SU-DHL-6 (cell line): ENCODE measurements around the gene MICOS13.

Experiments
- H2AFZ ChIP-seq: fragments of 200-600 bp; sonication (generic); 2 replicates; pipeline ENCODE4 v1.6.1; 2014; ENCODE audit warnings: low read depth, mild to moderate bottlenecking, moderate library complexity, mixed read lengths, antibody characterized with exemption, low read length; ENCODE audit not compliant: severe bottlenecking
- H3F3A ChIP-seq: fragments of 200-600 bp; shearing (Covaris generic); 2 replicates; pipeline ENCODE4 v1.6.0; 2016; ENCODE audit warnings: antibody characterized with exemption, mild to moderate bottlenecking; ENCODE audit not compliant: insufficient read depth
- H3K27ac ChIP-seq: fragments of 200-600 bp; sonication (generic); 2 replicates; pipeline ENCODE4 v1.5.1; 2016; ENCODE audit warnings: low read depth, mild to moderate bottlenecking, low read length, moderate library complexity, mixed read lengths
- H3K27me3 ChIP-seq: fragments of 200-600 bp; sonication (generic), shearing (Covaris generic); 2 replicates; pipeline ENCODE4 v1.6.0; 2014; ENCODE audit warnings: mild to moderate bottlenecking, low read length
- H3K36me3 ChIP-seq: fragments of 200-600 bp; sonication (generic); 2 replicates; pipeline ENCODE4 v1.6.1; 2014; ENCODE audit warnings: mild to moderate bottlenecking, low read length, mixed read lengths
- H3K4me2 ChIP-seq: fragments of 300-600, 200-600 bp; shearing (Covaris generic), sonication (generic); 2 replicates; pipeline ENCODE4 v1.6.0; 2014; ENCODE audit warnings: low read length, low read depth, mild to moderate bottlenecking; ENCODE audit not compliant: poor library complexity, severe bottlenecking
- H3K4me3 ChIP-seq: fragments of 200-600 bp; sonication (generic); 2 replicates; pipeline ENCODE4 v1.5.1; 2014; ENCODE audit warnings: antibody characterized with exemption, low read length, mild to moderate bottlenecking, mixed read lengths; ENCODE audit not compliant: insufficient read depth, poor library complexity, severe bottlenecking
- H3K79me2 ChIP-seq: fragments of 200-600 bp; sonication (generic); 2 replicates; pipeline ENCODE4 v1.6.1; 2014; ENCODE audit warnings: mild to moderate bottlenecking, low read length, moderate library complexity; ENCODE audit not compliant: insufficient read depth
- H3K9ac ChIP-seq: fragments of 200-600 bp; sonication (generic); 2 replicates; pipeline ENCODE4 v1.7.0; 2014; ENCODE audit warnings: mild to moderate bottlenecking, low read length
- H3K9me2 ChIP-seq: fragments of 200-600 bp; sonication (generic); replicated peaks from 2 replicates; pipeline ENCODE4 v1.6.1; 2014; ENCODE audit warnings: low read length; ENCODE audit not compliant: insufficient read depth
- H3K9me3 ChIP-seq: fragments of 200-600 bp; sonication (generic); 2 replicates; pipeline ENCODE4 v1.6.1; 2014; ENCODE audit warnings: low read length, mixed read lengths; ENCODE audit not compliant: insufficient read depth
- H4K20me1 ChIP-seq: fragments of 200-600 bp; sonication (generic); 2 replicates; pipeline ENCODE4 v1.6.1; 2014; ENCODE audit warnings: low read depth, mild to moderate bottlenecking, antibody characterized with exemption, low read length, moderate library complexity, mixed read lengths
- EZH2phosphoT487 ChIP-seq: fragments of 200-600 bp; sonication (generic), shearing (Covaris generic); conservative IDR thresholded peaks from 2 replicates; pipeline ENCODE4 v1.6.1; 2018; ENCODE audit warnings: mild to moderate bottlenecking, antibody characterized with exemption, low read length, moderate library complexity, mixed read lengths
- TF ChIP-seq, protein P1 (sequence below): fragments of 200-600 bp; sonication (generic); IDR thresholded peaks from one replicate; pipeline ENCODE4 v1.5.1; 2017; ENCODE audit warnings: antibody characterized with exemption, mild to moderate bottlenecking, low read length, moderate library complexity; ENCODE audit not compliant: insufficient read depth, poor library complexity, severe bottlenecking

Gene MICOS13

DNA sequence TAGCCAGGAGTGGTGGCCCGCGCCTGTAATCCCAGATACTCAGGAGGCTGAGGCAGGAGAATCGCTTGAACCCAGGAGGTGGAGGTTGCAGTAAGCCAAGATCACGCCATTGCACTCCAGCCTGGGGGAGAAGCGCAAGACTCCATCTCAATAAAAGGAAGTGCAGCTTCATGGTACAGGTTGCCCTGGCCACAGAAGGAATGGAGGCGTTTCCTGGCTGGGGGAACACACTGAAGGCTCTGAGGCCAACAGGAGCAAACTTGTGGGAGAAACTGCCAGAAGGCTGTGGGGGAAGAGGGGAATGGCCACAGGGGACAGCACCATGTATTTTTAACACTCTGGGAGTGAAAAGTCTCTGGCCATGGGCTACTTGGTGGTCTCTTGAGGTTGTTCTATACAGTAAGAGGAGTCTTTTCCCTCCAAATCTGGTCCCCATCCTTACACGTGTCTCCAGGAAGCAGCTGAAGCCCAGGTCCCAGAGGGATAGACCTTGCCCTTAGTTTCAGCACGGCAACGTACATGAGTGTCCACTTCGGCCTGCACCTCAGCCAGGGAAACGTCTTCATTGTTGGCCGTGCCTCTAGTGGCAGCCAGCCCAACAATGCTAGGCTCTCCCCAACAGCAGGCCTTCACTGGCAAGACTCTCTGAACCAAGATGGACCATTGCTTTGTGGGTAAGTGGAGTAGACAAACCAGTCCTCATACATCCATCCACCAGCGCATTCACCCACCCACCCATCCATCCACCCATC, 7.4 kb downstream of the MICOS13 start:
- Histone ChIP-seq H3F3A (peaks cover 3% of the 10 kb centered on the region; the same call in 1 of the 2 replicates), H3K79me2 (no peaks in the 10 kb centered on the region), H3K9me2 (no peaks in the 10 kb centered on the region), H3K9me3 (no peaks in the 10 kb centered on the region), H3K4me3 (no peak overlapping the region), H3K27me3 (no peaks in the 10 kb centered on the region), H3K4me2 (no peak overlapping the region), H4K20me1 (no peaks in the 10 kb centered on the region), H3K9ac (no peak overlapping the region), H2AFZ (no peak overlapping the region), H3K36me3 (no peaks in the 10 kb centered on the region), H3K27ac (no peak overlapping the region)
- TF ChIP-seq EZH2phosphoT487 = no peak
- TF ChIP-seq, protein P1, sequence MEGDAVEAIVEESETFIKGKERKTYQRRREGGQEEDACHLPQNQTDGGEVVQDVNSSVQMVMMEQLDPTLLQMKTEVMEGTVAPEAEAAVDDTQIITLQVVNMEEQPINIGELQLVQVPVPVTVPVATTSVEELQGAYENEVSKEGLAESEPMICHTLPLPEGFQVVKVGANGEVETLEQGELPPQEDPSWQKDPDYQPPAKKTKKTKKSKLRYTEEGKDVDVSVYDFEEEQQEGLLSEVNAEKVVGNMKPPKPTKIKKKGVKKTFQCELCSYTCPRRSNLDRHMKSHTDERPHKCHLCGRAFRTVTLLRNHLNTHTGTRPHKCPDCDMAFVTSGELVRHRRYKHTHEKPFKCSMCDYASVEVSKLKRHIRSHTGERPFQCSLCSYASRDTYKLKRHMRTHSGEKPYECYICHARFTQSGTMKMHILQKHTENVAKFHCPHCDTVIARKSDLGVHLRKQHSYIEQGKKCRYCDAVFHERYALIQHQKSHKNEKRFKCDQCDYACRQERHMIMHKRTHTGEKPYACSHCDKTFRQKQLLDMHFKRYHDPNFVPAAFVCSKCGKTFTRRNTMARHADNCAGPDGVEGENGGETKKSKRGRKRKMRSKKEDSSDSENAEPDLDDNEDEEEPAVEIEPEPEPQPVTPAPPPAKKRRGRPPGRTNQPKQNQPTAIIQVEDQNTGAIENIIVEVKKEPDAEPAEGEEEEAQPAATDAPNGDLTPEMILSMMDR = no peak

DNA sequence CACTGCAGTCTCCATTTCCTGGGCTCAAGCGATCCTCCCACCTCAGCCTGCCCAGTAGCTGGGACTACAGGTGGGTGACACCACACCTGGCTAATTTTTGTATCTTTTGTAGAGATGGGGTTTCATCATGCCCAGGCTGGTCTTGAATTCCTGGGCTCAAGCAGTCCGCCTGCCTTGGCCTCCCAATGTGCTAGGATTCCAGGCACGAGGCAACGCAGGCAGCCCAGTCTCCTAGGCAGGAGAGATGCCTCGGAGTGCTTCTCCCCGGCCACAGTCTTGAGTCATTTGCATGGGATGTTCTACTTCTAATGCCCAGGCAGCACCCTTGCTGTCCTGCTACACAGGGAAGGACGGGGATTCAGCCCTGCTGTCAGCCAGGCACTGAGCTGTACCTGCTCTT, 8.7 kb downstream of the MICOS13 start:
- TF ChIP-seq EZH2phosphoT487 = no peak
- TF ChIP-seq, protein P1 = no peak
- Histone ChIP-seq H3K9ac (no peak overlapping the region), H3K4me2 (no peak overlapping the region), H2AFZ (no peak overlapping the region), H3K36me3 (no peaks in the 10 kb centered on the region), H3K27me3 (no peaks in the 10 kb centered on the region), H3K9me3 (no peaks in the 10 kb centered on the region), H3K27ac (no peak overlapping the region), H3F3A (peaks cover 3% of the 10 kb centered on the region; the same call in 1 of the 2 replicates), H4K20me1 (no peaks in the 10 kb centered on the region), H3K79me2 (no peaks in the 10 kb centered on the region), H3K4me3 (no peak overlapping the region), H3K9me2 (no peaks in the 10 kb centered on the region)

DNA sequence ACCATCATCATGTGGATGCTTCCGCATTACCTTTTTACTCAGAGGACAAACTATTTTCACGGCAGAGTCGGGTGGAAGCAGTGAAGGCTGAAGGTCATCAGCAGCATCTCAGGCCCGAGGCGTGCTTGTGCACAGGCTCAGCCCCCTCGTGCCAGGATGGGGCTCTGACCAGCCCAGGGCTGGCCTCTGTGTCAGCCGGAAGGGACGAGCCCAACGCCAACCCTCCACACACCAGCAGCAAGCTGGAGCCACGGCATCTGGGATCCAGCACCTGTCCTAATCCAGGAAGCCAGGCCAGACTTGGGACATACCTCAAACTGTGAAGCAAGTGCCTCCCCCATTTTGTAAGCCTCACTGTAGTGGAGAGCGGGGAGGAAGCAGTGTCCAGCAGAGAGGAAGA, 11.1 kb downstream of the MICOS13 start:
- H2AFZ ChIP-seq = no peak overlapping the region
- H3K79me2 ChIP-seq = no peaks in the 10 kb centered on the region
- no peak overlapping the region for H3K9ac ChIP-seq
- H3K9me2 ChIP-seq = no peaks in the 10 kb centered on the region
- TF ChIP-seq, protein P1 = no peak
- no peak for TF ChIP-seq EZH2phosphoT487
- no peak overlapping the region for H3K4me2 ChIP-seq
- peaks cover 2% of the 10 kb centered on the region; the same call in 1 of the 2 replicates for H4K20me1 ChIP-seq
- H3K36me3 ChIP-seq = 0 out of 2 replicates have a peak, but pooled peaks cover 3% of the 10 kb centered on the region
- H3K4me3 ChIP-seq = no peak overlapping the region
- H3K9me3 ChIP-seq = no peaks in the 10 kb centered on the region
- no peak overlapping the region for H3K27ac ChIP-seq
- H3F3A ChIP-seq = no peaks in the 10 kb centered on the region
- H3K27me3 ChIP-seq = no peaks in the 10 kb centered on the region
